ENCODE measurements around the gene CERS5. TPM values are rescaled to one million over a fixed set of nuclear protein-coding genes. Genes with fewer than 3 reads are reported as not detected.
A peak's percentile ranks its signal among the peaks of the same experiment; 100 is the strongest.
"Not testable (repeated sequence)": the region's sequence is repeated elsewhere in the genome, so short reads cannot be mapped to it uniquely, and the experiment has no call there.

The CERS5 gene
- total and polyA plus RNA-seq, 8 donors, result 38.1 to 76.4 (median 67.5) TPM

GRCh38 chr12:50084775-50085614 lies 82.2 kb downstream of the CERS5 start, which contains the start of gene SMARCD1:
Gene SMARCD1 (plus strand): TSS chr12:50085342. CDS start chr12:50085370, 28 bp downstream.
- Histone ChIP-seq H3K36me3 (peaks cover 3 to 30% of the 10 kb centered on the region in 2 donors), H3K4me3 (peak within 1 kb of the TSS; percentile 81 to 96), H3K27me3 (peaks cover 0 to 9% of the 10 kb centered on the region in 2 donors), H3K4me1 (peaks cover 0 to 22% of the 10 kb centered on the region in 2 donors), H3K9me3 (no peaks in the 10 kb centered on the region), H3K27ac (peak within 1 kb of the TSS; percentile 93 to 95)
- ATAC-seq (peak; percentile 94), DNase-seq (peak; percentile 88 to 99 (median 95))
- TF ChIP-seq CTCF (IDR thresholded peaks at IDR 0.05), result peak in 1 of 2 donors; percentile 21
- intact Hi-C loops (cut with DNase I), result no loop called here

- Histone ChIP-seq H3K27ac (peak overlapping the region; percentile 93 to 95), H3K4me3 (peak overlapping the region; percentile 81 to 96), H3K36me3 (peaks cover 0 to 24% of the 10 kb centered on the region in 2 donors), H3K4me1 (peaks cover 0 to 22% of the 10 kb centered on the region in 2 donors)
- ATAC-seq; H3K9me3 ChIP-seq; DNase-seq; H3K27me3 ChIP-seq; intact Hi-C loops (cut with DNase I): not testable (repeated sequence)
Measured at GRCh38 chr12:50084409-50084774, 82.8 kb downstream of the CERS5 start.

GRCh38 chr12:50083301-50083700 lies 83.9 kb downstream of the CERS5 start:
- ATAC-seq, result no peak
- intact Hi-C loops (cut with DNase I), result no loop called here
- no peak overlapping the region for H3K27ac ChIP-seq

GRCh38 chr12:50082644-50083043 lies 84.5 kb downstream of the CERS5 start:
- H3K36me3 ChIP-seq, result peaks cover 0 to 12% of the 10 kb centered on the region in 2 donors
- DNase-seq, result no peak
- no peak for ATAC-seq
- no peak for TF ChIP-seq CTCF (IDR thresholded peaks at IDR 0.05)
- H3K27ac ChIP-seq, result no peak overlapping the region
- intact Hi-C loops (cut with DNase I), result no loop called here
- no peak overlapping the region for H3K4me3 ChIP-seq
- H3K4me1 ChIP-seq, result peaks cover 0 to 12% of the 10 kb centered on the region in 2 donors
- no peaks in the 10 kb centered on the region for H3K9me3 ChIP-seq
- H3K27me3 ChIP-seq, result peaks cover 0 to 9% of the 10 kb centered on the region in 2 donors

More at GRCh38 chr12:50083301-50083700, 83.9 kb downstream of the CERS5 start:
- no peak for DNase-seq
- peaks cover 0 to 14% of the 10 kb centered on the region in 2 donors for H3K36me3 ChIP-seq
- no peak for TF ChIP-seq CTCF (IDR thresholded peaks at IDR 0.05)
- H3K4me1 ChIP-seq, result peaks cover 0 to 15% of the 10 kb centered on the region in 2 donors
- no peak overlapping the region for H3K4me3 ChIP-seq
- peaks cover 0 to 9% of the 10 kb centered on the region in 2 donors for H3K27me3 ChIP-seq
- H3K9me3 ChIP-seq, result no peaks in the 10 kb centered on the region

GRCh38 chr12:50081096-50081808 lies 85.9 kb downstream of the CERS5 start:
- no peaks in the 10 kb centered on the region for H3K9me3 ChIP-seq
- H3K27me3 ChIP-seq, result peaks cover 0 to 9% of the 10 kb centered on the region in 2 donors
- no peak overlapping the region for H3K4me3 ChIP-seq
- no peak for ATAC-seq
- no peaks in the 10 kb centered on the region for H3K36me3 ChIP-seq
- intact Hi-C loops (cut with DNase I), result no loop called here
- peaks cover 0 to 12% of the 10 kb centered on the region in 2 donors for H3K4me1 ChIP-seq
- no peak for TF ChIP-seq CTCF (IDR thresholded peaks at IDR 0.05)
- DNase-seq, result no peak
- H3K27ac ChIP-seq, result no peak overlapping the region

Data from left lung (tissue), 10 donors.